Adrenal gland (tissue), 5 donors: Measurements from ENCODE around the gene GNB5.

ENCODE experiments used
- POLR2A ChIP-seq, 2 donors: fragments of 450-650 bp; IDR thresholded peaks; one replicate each; pipeline ENCODE4 v1.6.1; 2017; ENCODE audit warnings: antibody characterized with exemption in 2 of 2, mild to moderate bottlenecking in 2 of 2, moderate library complexity in 1 of 2
- TF ChIP-seq, protein P1 (sequence below), 6 experiments: fragments of 450-650 bp in 4 of 6; fragments of 200-600 bp in 2 of 6; sonication (generic) in 1 of 6; IDR thresholded peaks; 1 replicate in 5 of 6; 2 replicates in 1 of 6; pipeline versions ENCODE4 v1.5.1 to v1.8.0; 2016 to 2021; ENCODE audit warnings: antibody characterized with exemption in 6 of 6, mild to moderate bottlenecking in 2 of 6, moderate library complexity in 1 of 6
- donor health status: DM: no; HTN: no; CAD: no.

DNA sequence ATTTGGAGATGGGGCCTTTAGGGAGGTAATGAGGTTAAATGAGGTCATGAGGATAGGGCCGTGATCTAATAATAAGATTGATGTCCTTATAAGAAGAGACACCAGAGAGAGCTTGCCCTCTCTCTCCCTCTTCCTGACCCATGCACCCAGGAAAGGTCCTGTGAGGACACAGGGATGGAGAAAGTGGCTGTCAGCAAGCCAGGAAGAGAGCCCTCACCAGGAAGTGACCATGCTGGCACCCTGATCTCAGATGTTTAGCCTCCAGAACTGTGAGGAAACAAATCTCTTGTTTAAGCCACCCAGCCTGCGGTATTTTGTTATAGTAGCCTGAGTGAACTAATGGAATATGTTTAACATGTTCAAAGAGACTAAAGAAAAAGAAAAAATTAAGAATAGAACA is 15.3 kb upstream of the GNB5 start:
- TF ChIP-seq, protein P1, sequence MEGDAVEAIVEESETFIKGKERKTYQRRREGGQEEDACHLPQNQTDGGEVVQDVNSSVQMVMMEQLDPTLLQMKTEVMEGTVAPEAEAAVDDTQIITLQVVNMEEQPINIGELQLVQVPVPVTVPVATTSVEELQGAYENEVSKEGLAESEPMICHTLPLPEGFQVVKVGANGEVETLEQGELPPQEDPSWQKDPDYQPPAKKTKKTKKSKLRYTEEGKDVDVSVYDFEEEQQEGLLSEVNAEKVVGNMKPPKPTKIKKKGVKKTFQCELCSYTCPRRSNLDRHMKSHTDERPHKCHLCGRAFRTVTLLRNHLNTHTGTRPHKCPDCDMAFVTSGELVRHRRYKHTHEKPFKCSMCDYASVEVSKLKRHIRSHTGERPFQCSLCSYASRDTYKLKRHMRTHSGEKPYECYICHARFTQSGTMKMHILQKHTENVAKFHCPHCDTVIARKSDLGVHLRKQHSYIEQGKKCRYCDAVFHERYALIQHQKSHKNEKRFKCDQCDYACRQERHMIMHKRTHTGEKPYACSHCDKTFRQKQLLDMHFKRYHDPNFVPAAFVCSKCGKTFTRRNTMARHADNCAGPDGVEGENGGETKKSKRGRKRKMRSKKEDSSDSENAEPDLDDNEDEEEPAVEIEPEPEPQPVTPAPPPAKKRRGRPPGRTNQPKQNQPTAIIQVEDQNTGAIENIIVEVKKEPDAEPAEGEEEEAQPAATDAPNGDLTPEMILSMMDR (IDR thresholded peaks at IDR 0.05) = no peak
- no peak for TF ChIP-seq POLR2A (IDR thresholded peaks at IDR 0.05)
